Esophagus squamous epithelium (tissue), 5 donors: ENCODE measurements around the gene PAPSS2. TPM values are rescaled to one million over a fixed set of nuclear protein-coding genes. Genes with fewer than 3 reads are reported as not detected.
"Not testable (repeated sequence)": the region's sequence is repeated elsewhere in the genome, so short reads cannot be mapped to it uniquely, and the experiment has no call there.

Experiments used
- DNase-seq: peaks from one replicate; lab custom pipeline; 2025; lab: John Stamatoyannopoulos, UW
- H3K27ac ChIP-seq, 4 donors: fragments of 200-600 bp; sonication (generic); one replicate each; pipeline ENCODE4 v1.5.1; 2016 to 2019; ENCODE audit warnings: mild to moderate bottlenecking in 1 of 4
- H3K27me3 ChIP-seq, 4 donors: fragments of 200-600 bp; sonication (generic); 1 replicate in 3 of 4; 2 replicates in 1 of 4; pipeline versions ENCODE4 v1.5.1 to v1.6.0; 2017 to 2021; ENCODE audit warnings: antibody characterized with exemption in 1 of 4
- H3K36me3 ChIP-seq, 3 donors: fragments of 200-600 bp; sonication (generic); one replicate each; pipeline ENCODE4 v1.5.1; 2016 to 2019
- H3K4me1 ChIP-seq, 3 donors: fragments of 200-600 bp; sonication (generic); one replicate each; pipeline ENCODE4 v1.5.1; 2017 to 2019
- H3K4me3 ChIP-seq, 4 donors: fragments of 200-600 bp; sonication (generic); 1 replicate in 3 of 4; 2 replicates in 1 of 4; pipeline ENCODE4 v1.5.1; 2016 to 2019; ENCODE audit warnings: mild to moderate bottlenecking in 2 of 4, moderate library complexity in 1 of 4
- H3K9me3 ChIP-seq, 3 donors: fragments of 200-600 bp; sonication (generic); one replicate each; pipeline ENCODE4 v1.5.1; 2016 to 2019
- CTCF ChIP-seq, 6 experiments: fragments of 450-650 bp in 4 of 6; fragments of 200-600 bp in 2 of 6; sonication (generic) in 2 of 6; IDR thresholded peaks; one replicate each; pipeline ENCODE4 v1.5.1; 2016 to 2019; ENCODE audit warnings: antibody characterized with exemption in 6 of 6, mild to moderate bottlenecking in 4 of 6, moderate library complexity in 4 of 6
- POLR2A ChIP-seq, 4 donors: fragments of 450-650 bp; IDR thresholded peaks; one replicate each; pipeline ENCODE4 v1.6.1; 2017; ENCODE audit warnings: antibody characterized with exemption in 4 of 4, mild to moderate bottlenecking in 4 of 4, moderate library complexity in 3 of 4
- WGBS, 2 donors: methylation state at CpG; one replicate each; pipeline ENCODE4 v1.1.5; 2018; 5-methylcytosine and 5-hydroxymethylcytosine counted together
- intact Hi-C: fragments of 100-400 bp; cut with DNase I; formaldehyde crosslinking; loops from one replicate; pipeline ENCODE4 v1.15.0; 2022
- total RNA-seq, 4 donors: library from RNA; depleted of rRNA; stranded (reverse); fragments of >200 nt; gene quantifications; one replicate each; pipeline ENCODE4 v1.1.0, GENCODE V29; 2016
- donor health status: DM: yes; HTN: yes; CAD: no.

Gene PAPSS2
- total RNA-seq, 4 donors from 2014 or later: 1.8 to 13.3 (median 11.0) TPM

- Histone ChIP-seq H3K9me3 (no peaks in the 10 kb centered on the region), H3K4me3 (no peak overlapping the region), H3K36me3 (peaks cover 0 to 7% (median 0%) of the 10 kb centered on the region in 3 donors), H3K4me1 (peaks cover 1 to 27% (median 3%) of the 10 kb centered on the region in 3 donors), H3K27me3 (no peaks in the 10 kb centered on the region), H3K27ac (no peak overlapping the region)
- no peak for DNase-seq
- TF ChIP-seq CTCF (IDR thresholded peaks at IDR 0.05): no peak
- TF ChIP-seq POLR2A (IDR thresholded peaks at IDR 0.05): no peak
- intact Hi-C loops: no loop called here
- WGBS, 2 donors: 48 to 84% methylated on average over 4 of the region's 4 CpGs
Observed at GRCh38 chr10:87746911-87747310, 87.2 kb downstream of the PAPSS2 start.

GRCh38 chr10:87748244-87748643 is 88.6 kb downstream of the PAPSS2 start:
- DNase-seq, H3K27ac ChIP-seq, intact Hi-C loops, H3K36me3 ChIP-seq, H3K9me3 ChIP-seq, H3K27me3 ChIP-seq, H3K4me3 ChIP-seq: not testable (repeated sequence)
- WGBS, 2 donors: 78 to 84% methylated on average over 4 of the region's 4 CpGs
- H3K4me1 ChIP-seq: peaks cover 3 to 39% (median 7%) of the 10 kb centered on the region in 3 donors

- Histone ChIP-seq H3K27ac (peak overlapping the region in 3 of 4 donors; percentile 11 to 50 (median 20)), H3K27me3 (no peaks in the 10 kb centered on the region), H3K4me1 (peaks cover 3 to 39% (median 7%) of the 10 kb centered on the region in 3 donors), H3K4me3 (no peak overlapping the region), H3K9me3 (no peaks in the 10 kb centered on the region), H3K36me3 (peaks cover 0 to 14% (median 0%) of the 10 kb centered on the region in 3 donors)
- DNase-seq: no peak
- WGBS, 2 donors: 40 to 42% methylated on average over 5 of the region's 5 CpGs
- intact Hi-C loops: no loop called here
- no peak for TF ChIP-seq CTCF (IDR thresholded peaks at IDR 0.05)
Observed at GRCh38 chr10:87750001-87750671, 90.5 kb downstream of the PAPSS2 start.

- Histone ChIP-seq H3K36me3 (peaks cover 0 to 21% (median 0%) of the 10 kb centered on the region in 3 donors), H3K4me3 (no peak overlapping the region), H3K9me3 (no peaks in the 10 kb centered on the region), H3K4me1 (peaks cover 3 to 39% (median 7%) of the 10 kb centered on the region in 3 donors), H3K27ac (peak overlapping the region in 3 of 4 donors; percentile 11 to 50 (median 20)), H3K27me3 (no peaks in the 10 kb centered on the region)
- intact Hi-C loops: no loop called here
- TF ChIP-seq POLR2A (IDR thresholded peaks at IDR 0.05): no peak
- TF ChIP-seq CTCF (IDR thresholded peaks at IDR 0.05): no peak
- no peak for DNase-seq
Observed at GRCh38 chr10:87750817-87751216, 91.1 kb downstream of the PAPSS2 start.

- Histone ChIP-seq H3K4me1 (peaks cover 3 to 39% (median 7%) of the 10 kb centered on the region in 3 donors), H3K4me3 (no peak overlapping the region), H3K27me3 (no peaks in the 10 kb centered on the region), H3K27ac (no peak overlapping the region), H3K9me3 (no peaks in the 10 kb centered on the region), H3K36me3 (peaks cover 0 to 26% (median 0%) of the 10 kb centered on the region in 3 donors)
- TF ChIP-seq POLR2A (IDR thresholded peaks at IDR 0.05) (no peak), CTCF (IDR thresholded peaks at IDR 0.05) (no peak)
- intact Hi-C loops: no loop called here
- whole genome bisulfite sequencing, 2 donors: 82 to 84% methylated on average over 2 of the region's 2 CpGs
- DNase-seq: no peak
Observed at GRCh38 chr10:87751274-87751673, 91.6 kb downstream of the PAPSS2 start.
